Retinal pigment epithelial cell (primary cell): ENCODE measurements around the gene ZBTB40.

Source experiments
- DNase-seq: peaks from one replicate; pipeline ENCODE4 v3.0.0-alpha.2; 2010; ENCODE audit warnings: low read depth
- H3K4me3 ChIP-seq: 2 replicates; pipeline ENCODE4 v1.5.1; 2011; ENCODE audit warnings: mild to moderate bottlenecking, low read length, control low read depth, moderate library complexity
- CTCF ChIP-seq: conservative IDR thresholded peaks from 2 replicates; pipeline ENCODE4 v1.5.1; 2011; ENCODE audit warnings: low read depth, low read length, control low read depth, inconsistent platforms

The ZBTB40 gene

DNA sequence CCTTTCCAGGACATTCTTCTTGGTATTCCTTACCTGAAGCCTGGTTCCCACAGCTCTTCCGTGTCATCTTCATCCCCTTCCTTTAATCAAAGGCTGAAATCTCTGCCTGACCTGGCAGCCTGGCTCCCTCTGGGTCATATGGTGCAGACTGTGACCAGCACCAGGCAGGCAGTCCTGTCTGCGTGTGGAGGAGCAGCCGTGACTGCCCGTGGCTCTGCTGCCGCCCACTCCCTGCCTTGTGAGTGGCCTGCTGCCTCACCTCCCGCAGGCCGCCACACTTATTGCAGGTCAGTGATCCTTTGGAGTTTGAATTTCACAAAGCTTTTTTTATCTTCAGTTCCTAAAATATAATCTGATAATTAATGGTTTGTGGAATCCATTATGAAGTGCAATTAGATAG is 75.5 kb downstream of the ZBTB40 start:
- no peak for TF ChIP-seq CTCF
- H3K4me3 ChIP-seq = no peak overlapping the region
- DNase-seq = no peak

DNA sequence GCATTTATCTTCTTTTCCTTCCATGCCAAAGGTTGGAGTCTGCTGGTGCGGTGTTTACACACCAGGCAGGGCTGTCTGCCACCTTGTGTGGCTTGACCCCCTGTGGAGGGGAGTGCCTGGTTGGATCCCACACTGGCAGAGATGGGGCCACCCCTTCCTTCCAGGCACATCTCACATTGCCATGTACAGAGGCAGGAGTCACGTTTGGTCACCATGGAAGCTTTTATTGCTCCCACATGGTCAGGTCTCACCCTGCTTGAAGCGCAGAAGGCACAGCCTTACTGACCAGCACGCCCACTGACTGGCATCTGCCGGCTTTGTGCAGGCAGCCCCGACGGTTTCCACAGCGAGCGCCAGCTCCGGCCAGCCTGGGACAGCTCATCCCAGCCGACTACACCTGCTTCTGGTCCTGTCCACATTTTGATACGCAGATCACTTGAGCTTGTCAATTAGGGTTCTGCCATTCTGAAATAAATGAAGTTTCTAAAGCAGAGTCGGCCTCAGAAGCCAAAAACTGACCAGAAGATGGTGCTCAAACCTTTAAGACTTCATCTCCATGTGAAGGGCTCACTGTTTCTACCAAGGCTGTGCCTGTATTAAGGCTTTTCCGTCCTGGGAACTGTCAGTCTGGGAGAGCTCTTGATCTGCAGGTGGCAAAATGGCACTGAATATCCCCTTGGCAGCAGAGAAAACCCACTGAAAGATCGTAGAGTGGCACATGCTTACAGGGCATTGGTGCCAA is 76.1 kb downstream of the ZBTB40 start:
- DNase-seq = no peak
- no peak overlapping the region for H3K4me3 ChIP-seq
- peak; percentile 28 for TF ChIP-seq CTCF

DNA sequence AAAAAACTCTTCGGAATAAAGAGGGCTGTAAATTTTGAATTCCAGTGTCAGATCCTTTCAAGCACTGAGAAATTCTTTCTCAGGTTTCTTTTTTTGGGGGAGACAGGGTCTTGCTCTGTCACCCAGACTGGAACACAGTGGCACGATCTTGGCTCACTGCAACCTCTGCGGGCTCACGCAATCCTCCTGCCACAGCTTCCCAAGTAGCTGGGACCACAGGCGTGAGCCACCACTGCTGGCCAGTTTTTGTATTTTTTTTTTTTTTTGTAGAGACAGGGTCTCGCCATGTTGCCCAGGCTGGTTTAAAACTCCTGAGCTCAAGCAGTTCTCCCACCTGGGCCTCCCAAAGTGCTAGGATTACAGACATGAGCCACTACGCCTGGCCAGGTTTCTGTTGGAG is 76.8 kb downstream of the ZBTB40 start:
- TF ChIP-seq CTCF = no peak
- no peak for DNase-seq
- H3K4me3 ChIP-seq = no peak overlapping the region

GRCh38 chr1:22529901-22530621 is 78.4 kb downstream of the ZBTB40 start:
- DNase-seq = no peak
- no peak for TF ChIP-seq CTCF
- no peak overlapping the region for H3K4me3 ChIP-seq

- TF ChIP-seq CTCF = no peak
- no peak overlapping the region for H3K4me3 ChIP-seq
- DNase-seq = no peak
Measured at GRCh38 chr1:22530715-22531114, 79.1 kb downstream of the ZBTB40 start.

DNA sequence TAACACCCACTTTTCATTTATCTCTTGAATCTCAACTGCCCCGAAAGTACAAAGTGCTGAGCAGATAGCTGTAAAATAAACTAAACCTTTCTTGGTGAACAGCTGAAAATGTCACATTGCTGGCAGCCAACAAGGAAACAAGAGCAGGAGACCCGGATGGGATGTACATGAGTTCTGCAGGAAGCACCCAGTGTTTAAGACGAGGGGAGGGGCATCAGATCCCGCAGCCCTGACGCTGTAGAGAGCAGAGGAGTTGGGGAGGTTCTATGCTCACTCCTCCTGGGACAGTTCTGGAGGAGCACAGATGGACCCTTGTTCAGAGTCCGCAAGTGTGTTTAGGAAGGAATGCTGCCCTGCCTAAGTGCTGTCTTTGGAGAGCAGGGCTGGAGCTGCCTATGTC is 79.6 kb downstream of the ZBTB40 start:
- DNase-seq = no peak
- TF ChIP-seq CTCF = no peak
- H3K4me3 ChIP-seq = no peak overlapping the region

DNA sequence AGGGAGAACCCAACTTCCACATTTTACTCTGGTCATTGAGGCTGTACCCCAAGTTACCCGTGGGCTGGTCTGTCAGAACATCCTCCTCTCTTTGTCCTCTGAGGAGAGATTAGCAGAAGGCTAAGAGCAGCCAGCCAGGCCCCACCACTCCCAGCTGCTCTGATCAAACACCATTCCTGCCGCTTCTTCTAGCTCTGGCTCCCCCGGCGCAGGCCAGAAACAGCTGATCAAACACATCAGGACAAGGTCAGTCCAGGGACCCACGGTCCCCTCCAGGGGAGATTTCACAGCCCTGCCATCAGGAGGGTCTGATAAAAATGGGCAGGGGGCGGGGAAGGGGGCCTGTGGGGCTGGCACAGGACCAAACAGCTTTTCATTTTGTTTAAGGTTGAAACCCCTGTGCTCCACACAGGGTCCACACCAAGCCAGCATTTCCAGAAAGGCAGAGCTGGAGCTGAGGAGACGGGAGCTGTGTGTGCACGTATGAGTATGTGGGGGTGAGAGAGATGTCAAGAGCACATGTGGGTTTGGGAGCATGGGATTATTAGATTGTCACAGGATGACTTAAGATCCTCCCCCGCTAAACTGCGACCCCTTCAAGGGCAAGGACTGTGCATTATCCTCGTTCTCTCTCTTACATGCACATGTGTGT is 81.7 kb downstream of the ZBTB40 start:
- H3K4me3 ChIP-seq = no peak overlapping the region
- no peak for DNase-seq
- TF ChIP-seq CTCF = no peak
